ENCODE data around the gene TAC4.

Gene TAC4

GRCh38 chr17:49872754-49873377 lies 25.0 kb upstream of the TAC4 start:
- no peak for DNase-seq

GRCh38 chr17:49871211-49871610 lies 23.3 kb upstream of the TAC4 start:
- no peak for DNase-seq

GRCh38 chr17:49870298-49870697 lies 22.4 kb upstream of the TAC4 start:
- no peak for DNase-seq

- DNase-seq, result no peak
Observed at GRCh38 chr17:49869038-49869374, 21.1 kb upstream of the TAC4 start.

- no peak for DNase-seq
Observed at GRCh38 chr17:49866882-49867413, 19.1 kb upstream of the TAC4 start.

GRCh38 chr17:49866019-49866380 lies 18.1 kb upstream of the TAC4 start:
- no peak for DNase-seq

GRCh38 chr17:49862781-49863331 lies 15.0 kb upstream of the TAC4 start:
- no peak for DNase-seq

GRCh38 chr17:49861150-49861884 lies 13.4 kb upstream of the TAC4 start:
- peak; percentile 10 for DNase-seq

- DNase-seq, result no peak
Observed at GRCh38 chr17:49859991-49860953, 12.4 kb upstream of the TAC4 start.

GRCh38 chr17:49858796-49859195 lies 10.9 kb upstream of the TAC4 start:
- DNase-seq, result no peak

GRCh38 chr17:49854126-49854525 lies 6.3 kb upstream of the TAC4 start:
- no peak for DNase-seq

GRCh38 chr17:49853470-49854015 lies 5.7 kb upstream of the TAC4 start:
- no peak for DNase-seq

- no peak for DNase-seq
Observed at GRCh38 chr17:49851387-49852291, 3.8 kb upstream of the TAC4 start.

GRCh38 chr17:49850772-49851386 lies 3.0 kb upstream of the TAC4 start:
- no peak for DNase-seq

- DNase-seq, result no peak
Observed at GRCh38 chr17:49850218-49850610, 2.3 kb upstream of the TAC4 start.

GRCh38 chr17:49848739-49849138 lies 870 bp upstream of the TAC4 start:
- no peak for DNase-seq

GRCh38 chr17:49846938-49847712 lies 744 bp downstream of the TAC4 start:
- no peak for DNase-seq

- DNase-seq, result no peak
Observed at GRCh38 chr17:49845321-49845720, 2.5 kb downstream of the TAC4 start.

- no peak for DNase-seq
Observed at GRCh38 chr17:49843774-49844350, 4.0 kb downstream of the TAC4 start.

GRCh38 chr17:49842846-49843245 lies 5.0 kb downstream of the TAC4 start:
- DNase-seq, result no peak
